ENCODE results near the gene TMC3. TPM values are rescaled to one million over a fixed set of nuclear protein-coding genes. Genes with fewer than 3 reads are reported as not detected.

TMC3 gene
- total RNA-seq, 1 experiment from 2014 or later: not detected

DNA sequence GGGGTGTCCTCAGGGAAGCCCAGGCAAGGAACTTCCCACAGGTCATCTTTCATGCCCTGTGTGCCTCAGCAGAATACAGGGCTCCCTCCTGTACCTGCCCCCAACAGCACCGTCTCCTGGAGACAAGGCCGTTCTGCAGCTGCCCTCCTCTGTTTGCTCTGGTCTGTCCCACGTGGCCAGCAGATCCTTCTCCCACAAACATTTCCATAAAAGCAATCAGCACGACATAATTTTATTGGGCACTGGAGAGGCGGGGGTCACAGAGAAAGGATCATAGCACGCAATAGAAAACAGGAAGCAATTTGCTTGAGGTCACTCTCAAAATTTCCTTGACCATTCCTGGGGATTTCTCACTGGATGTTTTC lies 79.5 kb downstream of the TMC3 start:
- intact Hi-C loops (cut with micrococcal nuclease; ENCODE audit: unreplicated experiment): no loop called here
- H3K4me1 ChIP-seq (replicated peaks; ENCODE audit: insufficient read depth): no peaks in the 10 kb centered on the region
- no peaks in the 10 kb centered on the region for H3K79me2 ChIP-seq (ENCODE audit: low read depth)
- H3K9me2 ChIP-seq (ENCODE audit: insufficient read depth): no peaks in the 10 kb centered on the region
- H2AFZ ChIP-seq: no peak overlapping the region
- no peak for DNase-seq
- no peaks in the 10 kb centered on the region for H3K9me3 ChIP-seq (ENCODE audit: insufficient read depth, low read depth)
- TF ChIP-seq, protein P1, sequence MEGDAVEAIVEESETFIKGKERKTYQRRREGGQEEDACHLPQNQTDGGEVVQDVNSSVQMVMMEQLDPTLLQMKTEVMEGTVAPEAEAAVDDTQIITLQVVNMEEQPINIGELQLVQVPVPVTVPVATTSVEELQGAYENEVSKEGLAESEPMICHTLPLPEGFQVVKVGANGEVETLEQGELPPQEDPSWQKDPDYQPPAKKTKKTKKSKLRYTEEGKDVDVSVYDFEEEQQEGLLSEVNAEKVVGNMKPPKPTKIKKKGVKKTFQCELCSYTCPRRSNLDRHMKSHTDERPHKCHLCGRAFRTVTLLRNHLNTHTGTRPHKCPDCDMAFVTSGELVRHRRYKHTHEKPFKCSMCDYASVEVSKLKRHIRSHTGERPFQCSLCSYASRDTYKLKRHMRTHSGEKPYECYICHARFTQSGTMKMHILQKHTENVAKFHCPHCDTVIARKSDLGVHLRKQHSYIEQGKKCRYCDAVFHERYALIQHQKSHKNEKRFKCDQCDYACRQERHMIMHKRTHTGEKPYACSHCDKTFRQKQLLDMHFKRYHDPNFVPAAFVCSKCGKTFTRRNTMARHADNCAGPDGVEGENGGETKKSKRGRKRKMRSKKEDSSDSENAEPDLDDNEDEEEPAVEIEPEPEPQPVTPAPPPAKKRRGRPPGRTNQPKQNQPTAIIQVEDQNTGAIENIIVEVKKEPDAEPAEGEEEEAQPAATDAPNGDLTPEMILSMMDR (conservative IDR thresholded peaks at IDR 0.05): no peak
- TF ChIP-seq EZH2 (IDR thresholded peaks at IDR 0.05; ENCODE audit: low read depth): no peak
- ChIA-PET CTCF (no interaction called here), POLR2A (ENCODE audit: unreplicated experiment) (no interaction called here)
- no peaks in the 10 kb centered on the region for H3F3A ChIP-seq (ENCODE audit: insufficient read depth, low read depth)
- no peaks in the 10 kb centered on the region for H3K36me3 ChIP-seq (ENCODE audit: low read depth)
- H3K4me3 ChIP-seq: no peak overlapping the region
- H3K27ac ChIP-seq: no peak overlapping the region
- no peak overlapping the region for H3K4me2 ChIP-seq
- no peaks in the 10 kb centered on the region for H4K20me1 ChIP-seq (ENCODE audit: insufficient read depth)
- peaks cover 37% of the 10 kb centered on the region for H3K27me3 ChIP-seq (ENCODE audit: insufficient read depth, low read depth)
- no TSS peak for BruUV-seq (replicated peaks)

DNA sequence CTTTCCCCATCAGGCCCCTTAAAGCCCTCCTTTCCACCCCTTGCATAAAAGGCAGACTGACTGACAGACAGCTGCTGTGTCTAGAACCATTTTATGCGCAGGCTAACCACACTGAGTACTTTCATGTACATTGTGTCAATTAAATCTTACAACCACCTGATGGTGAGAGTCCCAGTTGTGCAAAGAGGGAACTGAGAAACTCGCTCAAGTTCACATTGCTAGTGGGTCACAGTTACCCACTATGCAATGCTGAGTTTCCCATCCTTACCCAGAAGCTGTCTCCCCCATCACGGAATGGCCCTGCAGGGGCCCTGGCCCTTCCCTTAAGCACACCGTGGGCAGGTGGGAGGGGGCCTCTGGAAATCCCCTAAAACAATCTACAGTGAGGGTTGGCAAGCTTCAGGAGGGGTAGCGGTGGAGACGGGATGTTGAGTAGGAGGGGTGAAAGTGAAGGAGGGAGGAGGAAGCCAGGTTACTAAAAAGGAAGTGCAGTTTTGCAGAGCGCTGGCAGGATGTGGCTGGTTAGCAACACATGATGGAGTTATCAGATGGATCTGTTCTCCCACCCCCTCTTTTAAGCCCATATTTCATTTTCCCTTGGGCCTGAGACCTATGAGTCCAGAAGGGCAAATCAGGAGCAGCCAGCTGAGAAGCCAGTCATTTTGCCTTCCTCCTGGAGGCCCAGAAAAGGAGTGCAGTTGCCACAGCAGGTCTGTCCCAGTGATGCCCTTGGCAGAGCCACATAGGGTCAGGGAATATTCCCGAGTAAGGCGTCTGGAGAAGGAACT lies 80.1 kb downstream of the TMC3 start:
- intact Hi-C loops (cut with micrococcal nuclease; ENCODE audit: unreplicated experiment): no loop called here
- TF ChIP-seq EZH2 (IDR thresholded peaks at IDR 0.05; ENCODE audit: low read depth): no peak
- TF ChIP-seq, protein P1 (conservative IDR thresholded peaks at IDR 0.05): no peak

DNA sequence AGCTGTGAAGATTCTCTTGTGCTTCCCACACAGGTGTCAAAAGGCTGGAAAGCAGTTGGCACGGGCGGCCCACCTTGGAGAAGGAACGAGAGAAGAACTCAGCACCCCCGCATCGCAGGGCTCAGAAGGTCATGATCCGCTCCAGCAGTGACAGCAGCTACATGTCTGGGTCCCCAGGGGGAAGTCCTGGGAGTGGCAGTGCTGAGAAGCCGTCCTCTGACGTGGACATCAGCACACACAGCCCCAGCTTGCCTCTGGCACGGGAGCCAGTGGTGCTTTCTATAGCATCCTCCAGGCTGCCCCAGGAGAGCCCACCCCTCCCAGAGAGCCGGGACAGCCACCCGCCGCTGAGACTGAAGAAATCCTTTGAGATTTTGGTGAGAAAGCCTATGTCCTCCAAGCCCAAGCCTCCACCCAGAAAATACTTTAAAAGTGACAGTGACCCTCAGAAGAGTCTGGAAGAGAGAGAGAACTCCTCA lies 81.5 kb downstream of the TMC3 start:
- Histone ChIP-seq H3F3A (ENCODE audit: insufficient read depth, low read depth) (no peaks in the 10 kb centered on the region), H3K27me3 (ENCODE audit: insufficient read depth, low read depth) (peaks cover 29% of the 10 kb centered on the region), H4K20me1 (ENCODE audit: insufficient read depth) (no peaks in the 10 kb centered on the region), H3K9me3 (ENCODE audit: insufficient read depth, low read depth) (no peaks in the 10 kb centered on the region), H3K36me3 (ENCODE audit: low read depth) (no peaks in the 10 kb centered on the region), H3K4me3 (no peak overlapping the region), H3K4me1 (replicated peaks; ENCODE audit: insufficient read depth) (no peaks in the 10 kb centered on the region), H3K79me2 (ENCODE audit: low read depth) (no peaks in the 10 kb centered on the region), H3K9me2 (ENCODE audit: insufficient read depth) (no peaks in the 10 kb centered on the region), H3K27ac (no peak overlapping the region), H2AFZ (no peak overlapping the region), H3K4me2 (no peak overlapping the region)
- BruUV-seq (replicated peaks): no TSS peak
- POLR2A ChIA-PET (ENCODE audit: unreplicated experiment): no interaction called here
- TF ChIP-seq EZH2 (IDR thresholded peaks at IDR 0.05; ENCODE audit: low read depth): no peak
- TF ChIP-seq, protein P1 (conservative IDR thresholded peaks at IDR 0.05): no peak
- DNase-seq: no peak
- intact Hi-C loops (cut with micrococcal nuclease; ENCODE audit: unreplicated experiment): no loop called here
- CTCF ChIA-PET: no interaction called here

More for the DNA sequence above, 80.1 kb downstream of the TMC3 start:
- Histone ChIP-seq H3K9me3 (ENCODE audit: insufficient read depth, low read depth) (no peaks in the 10 kb centered on the region), H3K9me2 (ENCODE audit: insufficient read depth) (no peaks in the 10 kb centered on the region), H3K4me2 (no peak overlapping the region), H4K20me1 (ENCODE audit: insufficient read depth) (no peaks in the 10 kb centered on the region), H3K79me2 (ENCODE audit: low read depth) (no peaks in the 10 kb centered on the region), H3K4me3 (no peak overlapping the region), H3K36me3 (ENCODE audit: low read depth) (no peaks in the 10 kb centered on the region), H3K27ac (no peak overlapping the region), H3K4me1 (replicated peaks; ENCODE audit: insufficient read depth) (no peaks in the 10 kb centered on the region), H3K27me3 (ENCODE audit: insufficient read depth, low read depth) (peaks cover 31% of the 10 kb centered on the region), H2AFZ (no peak overlapping the region), H3F3A (ENCODE audit: insufficient read depth, low read depth) (no peaks in the 10 kb centered on the region)
- DNase-seq: no peak
- ChIA-PET POLR2A (ENCODE audit: unreplicated experiment) (no interaction called here), CTCF (no interaction called here)
- no TSS peak for BruUV-seq (replicated peaks)
